Subcutaneous adipose tissue (tissue), 4 donors: ENCODE data around the gene TAS1R3. TPM values are rescaled to one million over a fixed set of nuclear protein-coding genes. Genes with fewer than 3 reads are reported as not detected.

Source experiments
- CTCF ChIP-seq: fragments of 450-650 bp; IDR thresholded peaks from one replicate; pipeline ENCODE4 v1.5.1; 2016; ENCODE audit warnings: low read depth, mild to moderate bottlenecking, control low read depth, antibody characterized with exemption, moderate library complexity
- small RNA-seq: library from RNA; depleted of rRNA; stranded (forward); fragments of <200 nt; gene quantifications from one replicate; pipeline ENCODE3, GENCODE V24; 2016
- total RNA-seq, 4 donors: library from RNA; depleted of rRNA; stranded (reverse); fragments of >200 nt; gene quantifications; one replicate each; pipeline ENCODE4 v1.1.0, GENCODE V29; 2016

The TAS1R3 gene
- total RNA-seq, 4 donors from 2014 or later: 0.22 to 0.75 TPM; not detected in 2

GRCh38 chr1:1380860-1381259 is 49.8 kb downstream of the TAS1R3 start:
- no peak for TF ChIP-seq CTCF

DNA sequence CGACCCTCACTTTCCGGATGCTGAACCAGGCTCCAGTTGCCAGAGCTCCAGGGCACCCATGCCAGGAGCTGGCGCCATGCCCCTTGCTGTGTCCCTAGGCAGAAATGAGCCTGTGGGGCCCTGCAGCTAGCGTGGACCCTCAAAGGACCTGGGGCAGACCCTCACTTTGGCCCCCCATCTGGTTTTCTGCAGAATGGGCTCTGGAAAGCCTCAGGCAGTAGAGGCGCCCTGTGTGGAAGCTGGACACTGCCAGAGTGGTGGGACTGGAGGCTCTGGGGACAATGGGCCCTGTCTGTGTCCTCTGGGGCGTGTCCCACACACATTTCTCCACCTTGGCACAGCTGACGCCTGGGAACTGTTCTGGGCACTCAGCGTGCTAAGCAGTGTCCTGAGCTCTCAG is 50.2 kb downstream of the TAS1R3 start:
- no peak for TF ChIP-seq CTCF

Small RNA genes lying within 50 kb of the gene (small RNA-seq; reads per million reads assigned to genes)
- gene MIR6726: not detected

Other genes with a start within 250 kb of the TAS1R3 start
- gene C1orf159, start 215.2 kb upstream of the TAS1R3 start, total RNA-seq: 10 to 100 TPM in 1 of 4 donors, 1 to 10 TPM in 3; 3.7 to 14.7 (median 7.2) TPM
- gene TTLL10, start 157.4 kb upstream of the TAS1R3 start, total RNA-seq: under 1 TPM in 1 of 4 donors, not detected in 3; 0.19 TPM
- 1 to 10 TPM in 1 of 4 donors, under 1 TPM in 1, not detected in 2; 0.44 to 2.6 TPM for gene TNFRSF18, start 124.7 kb upstream of the TAS1R3 start, total RNA-seq
- gene TNFRSF4, start 117.1 kb upstream of the TAS1R3 start, total RNA-seq: 1 to 10 TPM in 2 of 4 donors, under 1 TPM in 1, not detected in 1; 0.68 to 4.7 (median 1.6) TPM
- gene SDF4, start 99.3 kb upstream of the TAS1R3 start, total RNA-seq: 100 to 1,000 TPM in 2 of 4 donors, 10 to 100 TPM in 2; 42.6 to 143 (median 87.8) TPM
- gene B3GALT6, start 99.0 kb upstream of the TAS1R3 start, total RNA-seq: 10 to 100 TPM in 1 of 4 donors, 1 to 10 TPM in 3; 7.2 to 13.9 (median 7.8) TPM
- 1 to 10 TPM in 3 of 4 donors, not detected in 1; 1.1 to 2.3 (median 1.4) TPM for gene C1QTNF12, start 84.6 kb upstream of the TAS1R3 start, total RNA-seq
- 10 to 100 TPM; 20.1 to 35.4 (median 33.5) TPM for gene UBE2J2, start 57.4 kb upstream of the TAS1R3 start, total RNA-seq
- gene SCNN1D, start 50.8 kb upstream of the TAS1R3 start, total RNA-seq: 1 to 10 TPM in 3 of 4 donors, under 1 TPM in 1; 0.82 to 4.1 (median 1.5) TPM
- 10 to 100 TPM; 13.4 to 43.3 (median 18.8) TPM for gene ACAP3, start 23.4 kb upstream of the TAS1R3 start, total RNA-seq
- 10 to 100 TPM in 3 of 4 donors, 1 to 10 TPM in 1; 7.2 to 12.9 (median 10.9) TPM for gene PUSL1, start 22.7 kb upstream of the TAS1R3 start, total RNA-seq
- 100 to 1,000 TPM in 1 of 4 donors, 10 to 100 TPM in 3; 50.5 to 122 (median 60.6) TPM for gene INTS11, start 6.6 kb upstream of the TAS1R3 start, total RNA-seq
- 10 to 100 TPM in 1 of 4 donors, 1 to 10 TPM in 3; 4.9 to 33.0 (median 9.4) TPM for gene CPTP, start 6.5 kb upstream of the TAS1R3 start, total RNA-seq
- 10 to 100 TPM; 26.2 to 80.3 (median 39.5) TPM for gene DVL1, start 18.1 kb downstream of the TAS1R3 start, total RNA-seq
- 100 to 1,000 TPM in 3 of 4 donors, 10 to 100 TPM in 1; 48.8 to 226 (median 163) TPM for gene MXRA8, start 27.3 kb downstream of the TAS1R3 start, total RNA-seq
- gene AURKAIP1, start 43.9 kb downstream of the TAS1R3 start, total RNA-seq: 100 to 1,000 TPM in 1 of 4 donors, 10 to 100 TPM in 3; 53.6 to 153 (median 83.5) TPM
- gene CCNL2, start 68.1 kb downstream of the TAS1R3 start, total RNA-seq: 100 to 1,000 TPM; 146 to 268 (median 194) TPM
- 100 to 1,000 TPM in 3 of 4 donors, 10 to 100 TPM in 1; 87.9 to 222 (median 116) TPM for gene MRPL20, start 76.0 kb downstream of the TAS1R3 start, total RNA-seq
- 10 to 100 TPM in 2 of 4 donors, 1 to 10 TPM in 2; 4.1 to 15.4 (median 8.7) TPM for gene ANKRD65, start 90.0 kb downstream of the TAS1R3 start, total RNA-seq
- 10 to 100 TPM in 2 of 4 donors, 1 to 10 TPM in 2; 6.0 to 21.3 (median 10.3) TPM for gene VWA1, start 104.4 kb downstream of the TAS1R3 start, total RNA-seq
- gene ATAD3C, start 118.4 kb downstream of the TAS1R3 start, total RNA-seq: under 1 TPM in 1 of 4 donors, not detected in 3; 0.19 TPM
- 10 to 100 TPM in 2 of 4 donors, 1 to 10 TPM in 2; 5.4 to 23.6 (median 11.2) TPM for gene ATAD3B, start 140.5 kb downstream of the TAS1R3 start, total RNA-seq
- 10 to 100 TPM in 3 of 4 donors, 1 to 10 TPM in 1; 9.3 to 22.6 (median 12.9) TPM for gene ATAD3A, start 180.9 kb downstream of the TAS1R3 start, total RNA-seq
- 1 to 10 TPM in 3 of 4 donors, not detected in 1; 1.3 to 5.1 (median 3.2) TPM for gene TMEM240, start 209.3 kb downstream of the TAS1R3 start, total RNA-seq
- 100 to 1,000 TPM in 2 of 4 donors, 10 to 100 TPM in 2; 76.0 to 138 (median 110) TPM for gene SSU72, start 243.6 kb downstream of the TAS1R3 start, total RNA-seq